Right atrium auricular region (tissue), 2 donors: Measurements from ENCODE around the gene PPP4R2. TPM values are rescaled to one million over a fixed set of nuclear protein-coding genes. Genes with fewer than 3 reads are reported as not detected.

Experiments used
- DNase-seq: peaks from one replicate; pipeline ENCODE4 v3.0.0-alpha.2; 2019; ENCODE audit warnings: low spot score
- H3K27ac ChIP-seq, 2 donors: fragments of 200-600 bp; sonication (generic); 1 replicate in 1 of 2; 2 replicates in 1 of 2; pipeline ENCODE4 v1.5.1; 2016 to 2019
- H3K27me3 ChIP-seq, 2 donors: fragments of 200-600 bp; sonication (generic); one replicate each; pipeline versions ENCODE4 v1.5.1 to v1.6.0; 2017 to 2019
- H3K36me3 ChIP-seq: fragments of 200-600 bp; sonication (generic); one replicate; pipeline ENCODE4 v1.5.1; 2016
- H3K4me1 ChIP-seq, 2 donors: fragments of 200-600 bp; sonication (generic); one replicate each; pipeline versions ENCODE4 v1.5.1 to v1.6.0; 2017 to 2019
- H3K4me3 ChIP-seq, 2 donors: fragments of 200-600 bp; sonication (generic); 1 replicate in 1 of 2; 2 replicates in 1 of 2; pipeline ENCODE4 v1.5.1; 2017 to 2019; ENCODE audit warnings: mild to moderate bottlenecking in 1 of 2, moderate library complexity in 1 of 2
- H3K9me3 ChIP-seq, 2 donors: fragments of 200-600 bp; sonication (generic); one replicate each; pipeline ENCODE4 v1.5.1; 2019
- CTCF ChIP-seq, 2 donors: fragments of 200-600 bp; sonication (generic); IDR thresholded peaks; one replicate each; pipeline ENCODE4 v1.5.1; 2019; ENCODE audit warnings: antibody characterized with exemption in 2 of 2
- total RNA-seq, 2 donors: library from RNA; depleted of rRNA; stranded (reverse); fragments of >200 nt; gene quantifications; one replicate each; pipeline ENCODE4 v1.1.0, GENCODE V29; 2016

Gene PPP4R2
- total RNA-seq, 2 donors from 2014 or later = 30.8 to 31.6 TPM

GRCh38 chr3:73018790-73019441, 22.3 kb downstream of the PPP4R2 start:
- no peaks in the 10 kb centered on the region for H3K36me3 ChIP-seq
- no peak overlapping the region for H3K4me3 ChIP-seq
- no peak overlapping the region for H3K27ac ChIP-seq
- peaks cover 0 to 7% of the 10 kb centered on the region in 2 donors for H3K4me1 ChIP-seq
- no peak for TF ChIP-seq CTCF (IDR thresholded peaks at IDR 0.05)
- no peaks in the 10 kb centered on the region for H3K9me3 ChIP-seq
- no peaks in the 10 kb centered on the region for H3K27me3 ChIP-seq
- no peak for DNase-seq

- no peaks in the 10 kb centered on the region for H3K36me3 ChIP-seq
These were observed 24.8 kb downstream of the PPP4R2 start for GRCh38 chr3:73021301-73021835.

GRCh38 chr3:73024836-73025235, 28.2 kb downstream of the PPP4R2 start:
- H3K4me3 ChIP-seq = no peak overlapping the region
- H3K9me3 ChIP-seq = no peaks in the 10 kb centered on the region
- no peak for DNase-seq
- H3K36me3 ChIP-seq = no peaks in the 10 kb centered on the region
- H3K27me3 ChIP-seq = no peaks in the 10 kb centered on the region
- TF ChIP-seq CTCF (IDR thresholded peaks at IDR 0.05) = no peak
- peaks cover 0 to 51% of the 10 kb centered on the region in 2 donors for H3K4me1 ChIP-seq
- H3K27ac ChIP-seq = no peak overlapping the region

More at GRCh38 chr3:73021301-73021835, 24.8 kb downstream of the PPP4R2 start:
- Histone ChIP-seq H3K27me3 (no peaks in the 10 kb centered on the region), H3K4me1 (peaks cover 0 to 30% of the 10 kb centered on the region in 2 donors), H3K4me3 (no peak overlapping the region), H3K27ac (no peak overlapping the region), H3K9me3 (no peaks in the 10 kb centered on the region)
- no peak for DNase-seq
- no peak for TF ChIP-seq CTCF (IDR thresholded peaks at IDR 0.05)

GRCh38 chr3:73026111-73026759, 29.6 kb downstream of the PPP4R2 start:
- Histone ChIP-seq H3K36me3 (no peaks in the 10 kb centered on the region), H3K27ac (no peak overlapping the region), H3K27me3 (no peaks in the 10 kb centered on the region), H3K4me1 (peaks cover 0 to 56% of the 10 kb centered on the region in 2 donors), H3K4me3 (no peak overlapping the region), H3K9me3 (no peaks in the 10 kb centered on the region)
- DNase-seq = no peak
- TF ChIP-seq CTCF (IDR thresholded peaks at IDR 0.05) = no peak

- H3K27me3 ChIP-seq = no peaks in the 10 kb centered on the region
- H3K9me3 ChIP-seq = no peaks in the 10 kb centered on the region
- no peak overlapping the region for H3K27ac ChIP-seq
- no peak for DNase-seq
- no peaks in the 10 kb centered on the region for H3K36me3 ChIP-seq
- no peak overlapping the region for H3K4me3 ChIP-seq
- H3K4me1 ChIP-seq = peaks cover 0 to 53% of the 10 kb centered on the region in 2 donors
- TF ChIP-seq CTCF (IDR thresholded peaks at IDR 0.05) = no peak
These were observed 30.1 kb downstream of the PPP4R2 start for GRCh38 chr3:73026760-73027113.
